Cardiac muscle cell (in vitro differentiated cells and primary cell): ENCODE data around the gene NFIC. TPM values are rescaled to one million over a fixed set of nuclear protein-coding genes. Genes with fewer than 3 reads are reported as not detected.

Experiments used
- DNase-seq, 2 donors: peaks; one replicate each; pipeline versions ENCODE4 v3.0.0 to v3.0.0-alpha.2; 2010 to 2017; ENCODE audit warnings: low read depth in 1 of 2, low spot score in 1 of 2
- H3K27ac ChIP-seq: fragments of 200-600 bp; sonication (generic); 2 replicates; pipeline ENCODE4 v1.5.1; 2016
- H3K27me3 ChIP-seq: fragments of 200-600 bp; sonication (generic); 2 replicates; pipeline ENCODE4 v1.6.0; 2016; ENCODE audit warnings: control low read depth
- H3K36me3 ChIP-seq: fragments of 200-600 bp; sonication (generic); 2 replicates; pipeline ENCODE4 v1.5.1; 2016; ENCODE audit warnings: control low read depth
- H3K4me1 ChIP-seq: fragments of 200-600 bp; sonication (generic); 2 replicates; pipeline ENCODE4 v1.8.1; 2017; ENCODE audit warnings: low read depth, mild to moderate bottlenecking, mixed run types
- H3K4me3 ChIP-seq: fragments of 200-600 bp; sonication (generic); 2 replicates; pipeline ENCODE4 v1.5.1; 2016; ENCODE audit warnings: mild to moderate bottlenecking
- H3K9me3 ChIP-seq: fragments of 200-600 bp; sonication (generic); 2 replicates; pipeline ENCODE4 v1.5.1; 2017; ENCODE audit warnings: low read depth, mild to moderate bottlenecking, control low read depth
- polyA plus RNA-seq: library from polyadenylated mRNA; unstranded; fragments of >200 nt; fragmentation: Nextera tagmentation; extraction: Ambion mirVana; gene quantifications from 2 replicates; pipeline ENCODE4 v1.2.1, GENCODE V29; 2016
- total RNA-seq: library from RNA; depleted of rRNA; stranded (reverse); fragments of >200 nt; gene quantifications from 2 replicates; pipeline ENCODE4 v1.2.3, GENCODE V29; 2016
- TF ChIP-seq, protein P1 (sequence below): IDR thresholded peaks from 2 replicates; pipeline ENCODE4 v1.5.1; 2012; ENCODE audit warnings: low read depth, mild to moderate bottlenecking, low read length

NFIC gene
- total and polyA plus RNA-seq, 2 experiments from 2014 or later, result 32.7 to 46.1 TPM

DNA sequence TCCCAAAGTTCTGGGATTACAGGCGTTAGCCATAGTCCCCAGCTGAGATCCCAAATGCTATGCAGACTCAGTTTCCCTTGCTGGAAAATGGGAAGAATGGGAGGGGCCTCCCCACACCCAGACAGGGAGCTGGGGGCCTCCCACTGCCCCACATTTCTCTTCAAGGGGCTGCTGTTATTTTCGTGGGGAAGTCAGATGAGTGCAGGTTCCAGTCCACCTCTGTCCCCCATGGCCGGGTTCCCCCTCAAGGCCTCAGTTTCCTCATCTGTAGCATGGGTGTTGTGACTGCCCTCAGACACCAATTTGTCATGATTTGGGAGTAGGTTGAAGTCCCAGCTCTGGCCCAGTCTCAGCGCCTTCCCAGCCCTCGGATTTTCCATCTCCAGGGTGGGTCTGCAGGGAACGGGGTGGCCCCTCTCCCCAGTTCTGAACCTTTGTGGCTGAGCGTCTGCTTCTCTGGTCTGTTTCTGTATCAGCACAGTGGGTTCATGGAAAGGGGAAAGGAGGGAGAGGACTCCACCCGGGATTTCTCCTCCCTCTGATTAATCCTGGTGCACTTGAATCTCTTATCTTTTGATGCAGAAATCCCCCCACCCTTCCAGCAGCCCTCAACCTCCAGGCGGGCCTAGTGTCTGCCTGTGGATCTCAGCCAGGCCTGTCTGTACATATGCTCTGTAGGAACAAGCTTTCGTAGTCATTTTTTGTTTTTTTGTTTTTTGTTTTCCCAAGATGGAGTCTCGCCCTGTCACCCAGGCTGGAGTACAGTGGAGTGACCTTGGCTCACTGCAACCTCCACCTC lies 12.2 kb downstream of the NFIC start:
- Histone ChIP-seq H3K9me3 (no peaks in the 10 kb centered on the region), H3K36me3 (peaks cover 5% of the 10 kb centered on the region), H3K27ac (no peak overlapping the region), H3K4me1 (peaks cover 18% of the 10 kb centered on the region), H3K4me3 (no peak overlapping the region), H3K27me3 (no peaks in the 10 kb centered on the region)
- no peak for DNase-seq
- TF ChIP-seq, protein P1, sequence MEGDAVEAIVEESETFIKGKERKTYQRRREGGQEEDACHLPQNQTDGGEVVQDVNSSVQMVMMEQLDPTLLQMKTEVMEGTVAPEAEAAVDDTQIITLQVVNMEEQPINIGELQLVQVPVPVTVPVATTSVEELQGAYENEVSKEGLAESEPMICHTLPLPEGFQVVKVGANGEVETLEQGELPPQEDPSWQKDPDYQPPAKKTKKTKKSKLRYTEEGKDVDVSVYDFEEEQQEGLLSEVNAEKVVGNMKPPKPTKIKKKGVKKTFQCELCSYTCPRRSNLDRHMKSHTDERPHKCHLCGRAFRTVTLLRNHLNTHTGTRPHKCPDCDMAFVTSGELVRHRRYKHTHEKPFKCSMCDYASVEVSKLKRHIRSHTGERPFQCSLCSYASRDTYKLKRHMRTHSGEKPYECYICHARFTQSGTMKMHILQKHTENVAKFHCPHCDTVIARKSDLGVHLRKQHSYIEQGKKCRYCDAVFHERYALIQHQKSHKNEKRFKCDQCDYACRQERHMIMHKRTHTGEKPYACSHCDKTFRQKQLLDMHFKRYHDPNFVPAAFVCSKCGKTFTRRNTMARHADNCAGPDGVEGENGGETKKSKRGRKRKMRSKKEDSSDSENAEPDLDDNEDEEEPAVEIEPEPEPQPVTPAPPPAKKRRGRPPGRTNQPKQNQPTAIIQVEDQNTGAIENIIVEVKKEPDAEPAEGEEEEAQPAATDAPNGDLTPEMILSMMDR, result no peak

GRCh38 chr19:3380829-3381228 lies 14.4 kb downstream of the NFIC start:
- Histone ChIP-seq H3K27ac (no peak overlapping the region), H3K4me1 (peaks cover 18% of the 10 kb centered on the region), H3K4me3 (no peak overlapping the region), H3K9me3 (no peaks in the 10 kb centered on the region), H3K36me3 (peaks cover 5% of the 10 kb centered on the region), H3K27me3 (no peaks in the 10 kb centered on the region)
- TF ChIP-seq, protein P1, result no peak
- DNase-seq, result no peak

DNA sequence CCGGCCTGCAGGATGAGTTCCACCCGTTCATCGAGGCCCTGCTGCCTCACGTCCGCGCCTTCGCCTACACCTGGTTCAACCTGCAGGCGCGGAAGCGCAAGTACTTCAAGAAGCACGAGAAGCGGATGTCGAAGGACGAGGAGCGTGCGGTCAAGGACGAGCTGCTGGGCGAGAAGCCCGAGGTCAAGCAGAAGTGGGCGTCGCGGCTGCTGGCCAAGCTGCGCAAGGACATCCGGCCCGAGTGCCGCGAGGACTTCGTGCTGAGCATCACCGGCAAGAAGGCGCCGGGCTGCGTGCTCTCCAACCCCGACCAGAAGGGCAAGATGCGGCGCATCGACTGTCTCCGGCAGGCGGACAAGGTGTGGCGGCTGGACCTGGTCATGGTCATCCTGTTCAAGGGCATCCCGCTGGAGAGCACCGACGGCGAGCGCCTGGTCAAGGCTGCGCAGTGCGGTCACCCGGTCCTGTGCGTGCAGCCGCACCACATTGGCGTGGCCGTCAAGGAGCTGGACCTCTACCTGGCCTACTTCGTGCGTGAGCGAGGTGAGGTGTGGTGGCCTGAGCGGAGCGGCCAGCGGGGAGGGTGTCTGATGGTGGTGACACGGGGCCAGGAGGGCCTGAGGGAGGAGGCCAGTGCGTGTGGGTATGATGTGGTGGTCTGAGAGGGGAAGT lies 15.5 kb downstream of the NFIC start:
- Histone ChIP-seq H3K4me1 (peaks cover 23% of the 10 kb centered on the region), H3K36me3 (peaks cover 5% of the 10 kb centered on the region), H3K4me3 (no peak overlapping the region), H3K27ac (no peak overlapping the region), H3K9me3 (no peaks in the 10 kb centered on the region), H3K27me3 (no peaks in the 10 kb centered on the region)
- TF ChIP-seq, protein P1, result no peak
- DNase-seq, result no peak

DNA sequence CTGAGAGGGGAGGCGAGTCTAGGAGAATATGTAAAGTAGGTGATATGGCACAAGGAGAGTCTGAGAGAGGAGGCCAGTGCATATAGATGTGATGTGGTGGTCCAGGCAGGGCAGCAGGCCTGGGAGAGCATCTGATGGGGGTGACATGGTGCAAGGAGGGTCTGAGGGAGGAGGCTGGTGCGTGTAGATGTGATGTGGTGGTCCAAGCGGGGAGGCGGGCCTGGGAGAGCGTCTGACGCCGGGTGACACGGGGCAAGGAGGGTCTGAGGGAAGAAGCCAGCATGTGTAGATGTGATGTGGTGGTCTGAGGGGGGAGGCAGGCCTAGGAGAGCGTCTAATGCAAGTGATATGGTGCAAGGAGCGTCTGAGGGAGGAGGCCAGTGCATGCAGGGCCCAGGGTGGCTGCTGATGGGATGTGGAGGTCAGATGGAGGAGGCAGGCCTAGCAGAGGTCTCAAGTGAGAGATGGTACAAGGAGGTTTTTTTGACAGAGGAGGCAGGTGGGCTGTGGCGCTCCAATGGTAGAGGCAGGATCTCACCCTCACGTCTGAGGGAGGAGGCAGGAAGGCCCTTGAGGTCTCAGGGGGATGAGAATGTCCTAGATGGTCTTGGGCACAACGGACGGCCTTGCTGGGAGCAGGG lies 16.2 kb downstream of the NFIC start:
- H3K4me1 ChIP-seq, result peaks cover 30% of the 10 kb centered on the region
- DNase-seq, result no peak
- H3K27ac ChIP-seq, result no peak overlapping the region
- peaks cover 5% of the 10 kb centered on the region for H3K36me3 ChIP-seq
- no peaks in the 10 kb centered on the region for H3K9me3 ChIP-seq
- H3K27me3 ChIP-seq, result no peaks in the 10 kb centered on the region
- TF ChIP-seq, protein P1, result no peak
- H3K4me3 ChIP-seq, result no peak overlapping the region

- peaks cover 5% of the 10 kb centered on the region for H3K36me3 ChIP-seq
- no peaks in the 10 kb centered on the region for H3K9me3 ChIP-seq
- no peaks in the 10 kb centered on the region for H3K27me3 ChIP-seq
- TF ChIP-seq, protein P1, result no peak
- H3K27ac ChIP-seq, result no peak overlapping the region
- peaks cover 30% of the 10 kb centered on the region for H3K4me1 ChIP-seq
- DNase-seq, result no peak
- H3K4me3 ChIP-seq, result no peak overlapping the region
Observed at GRCh38 chr19:3383121-3383722, 16.8 kb downstream of the NFIC start.
